ENCODE data around the gene GPNMB. TPM values are rescaled to one million over a fixed set of nuclear protein-coding genes. Genes with fewer than 3 reads are reported as not detected.

Gene GPNMB
- polyA plus RNA-seq, 3 donors, result 1.3 to 3.0 (median 1.5) TPM

- 100% methylated on average over 2 of the region's 3 CpGs for WGBS (ENCODE audit: insufficient coverage)
- Histone ChIP-seq H4K20me1 (ENCODE audit: insufficient read depth, low read length) (no peaks in the 10 kb centered on the region), H3K9me3 (replicated peaks in 1 of 2; ENCODE audit: control insufficient read depth in 1 of 2, insufficient read depth in 1 of 2, low read length in 2 of 2) (no peaks in the 10 kb centered on the region), H3K4me1 (ENCODE audit: control insufficient read depth in 1 of 2, insufficient read depth in 2 of 2, low read length in 2 of 2) (peaks cover 2% of the 10 kb centered on the region in 2 donors), H3K79me2 (ENCODE audit: insufficient read depth, low read length) (no peaks in the 10 kb centered on the region), H3K4me2 (replicated peaks; ENCODE audit: extremely low read depth, low read length, poor library complexity, severe bottlenecking) (no peak overlapping the region), H3K27ac (ENCODE audit: low read depth in 1 of 2, low read length in 2 of 2) (no peak overlapping the region), H3K27me3 (ENCODE audit: control insufficient read depth in 2 of 2, insufficient read depth in 2 of 2, low read length in 2 of 2) (no peaks in the 10 kb centered on the region), H3K4me3 (replicated peaks in 1 of 3; ENCODE audit: low read depth in 2 of 3, low read length in 3 of 3) (no peak overlapping the region), H2AFZ (ENCODE audit: insufficient read depth, low read depth, low read length, poor library complexity, severe bottlenecking) (no peak overlapping the region), H3K36me3 (replicated peaks in 1 of 2; ENCODE audit: control insufficient read depth in 1 of 2, insufficient read depth in 2 of 2, low read length in 2 of 2) (no peaks in the 10 kb centered on the region), H3K9ac (ENCODE audit: insufficient read depth, low read length, poor library complexity, severe bottlenecking) (no peak overlapping the region)
- TF ChIP-seq, protein P1, sequence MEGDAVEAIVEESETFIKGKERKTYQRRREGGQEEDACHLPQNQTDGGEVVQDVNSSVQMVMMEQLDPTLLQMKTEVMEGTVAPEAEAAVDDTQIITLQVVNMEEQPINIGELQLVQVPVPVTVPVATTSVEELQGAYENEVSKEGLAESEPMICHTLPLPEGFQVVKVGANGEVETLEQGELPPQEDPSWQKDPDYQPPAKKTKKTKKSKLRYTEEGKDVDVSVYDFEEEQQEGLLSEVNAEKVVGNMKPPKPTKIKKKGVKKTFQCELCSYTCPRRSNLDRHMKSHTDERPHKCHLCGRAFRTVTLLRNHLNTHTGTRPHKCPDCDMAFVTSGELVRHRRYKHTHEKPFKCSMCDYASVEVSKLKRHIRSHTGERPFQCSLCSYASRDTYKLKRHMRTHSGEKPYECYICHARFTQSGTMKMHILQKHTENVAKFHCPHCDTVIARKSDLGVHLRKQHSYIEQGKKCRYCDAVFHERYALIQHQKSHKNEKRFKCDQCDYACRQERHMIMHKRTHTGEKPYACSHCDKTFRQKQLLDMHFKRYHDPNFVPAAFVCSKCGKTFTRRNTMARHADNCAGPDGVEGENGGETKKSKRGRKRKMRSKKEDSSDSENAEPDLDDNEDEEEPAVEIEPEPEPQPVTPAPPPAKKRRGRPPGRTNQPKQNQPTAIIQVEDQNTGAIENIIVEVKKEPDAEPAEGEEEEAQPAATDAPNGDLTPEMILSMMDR (IDR thresholded peaks at IDR 0.05), result no peak
- no peaks in the 10 kb centered on the region for H3K9me3 Mint-ChIP-seq
- no peak overlapping the region for H3K4me3 Mint-ChIP-seq
- intact Hi-C loops (cut with micrococcal nuclease), result no loop called here
- peaks cover 0 to 2% (median 0%) of the 10 kb centered on the region in 3 donors for H3K27me3 Mint-ChIP-seq (ENCODE audit: low read depth in 3 of 3)
- no peak for DNase-seq
- no peak overlapping the region for H3K27ac Mint-ChIP-seq
- no peaks in the 10 kb centered on the region for H3K36me3 Mint-ChIP-seq
- peaks cover 2% of the 10 kb centered on the region for H3K4me1 Mint-ChIP-seq
Observed at GRCh38 chr7:23237000-23237399, 9.6 kb upstream of the GPNMB start.

DNA sequence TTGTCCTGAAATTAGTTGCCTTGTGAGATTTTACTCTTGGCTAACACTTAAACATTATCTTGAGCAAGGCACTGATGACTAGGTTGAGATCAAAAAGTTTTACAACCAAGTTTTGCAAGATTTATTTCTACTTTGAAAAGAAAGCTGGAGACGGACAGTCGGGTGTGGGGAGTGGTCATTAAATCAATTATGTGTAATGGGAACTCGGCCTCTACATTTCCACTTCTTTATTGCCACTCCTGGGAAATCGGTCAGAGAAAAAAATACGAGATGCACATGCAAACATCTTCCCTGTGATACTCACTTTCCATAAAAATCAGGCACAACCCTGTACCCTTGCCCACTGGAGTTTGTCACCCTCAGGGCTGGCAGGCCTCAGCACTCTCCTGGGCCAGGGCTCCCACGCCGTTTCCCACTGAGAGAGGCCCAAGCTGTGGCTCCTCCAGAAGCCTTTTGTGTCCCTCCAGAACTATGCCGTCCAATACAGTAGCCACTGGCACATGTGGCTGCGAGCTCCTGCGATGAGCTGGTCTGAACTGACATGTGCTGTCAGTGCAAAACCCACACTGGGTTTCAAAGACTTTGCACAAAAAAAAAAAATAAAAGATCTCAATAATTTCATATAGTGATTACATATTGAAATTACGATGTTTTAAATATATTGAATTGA, 7.5 kb upstream of the GPNMB start:
- Histone ChIP-seq H3K36me3 (replicated peaks in 1 of 2; ENCODE audit: control insufficient read depth in 1 of 2, insufficient read depth in 2 of 2, low read length in 2 of 2) (no peaks in the 10 kb centered on the region), H3K4me1 (ENCODE audit: control insufficient read depth in 1 of 2, insufficient read depth in 2 of 2, low read length in 2 of 2) (peaks cover 8 to 10% of the 10 kb centered on the region in 2 donors), H2AFZ (ENCODE audit: insufficient read depth, low read depth, low read length, poor library complexity, severe bottlenecking) (no peak overlapping the region), H3K9ac (ENCODE audit: insufficient read depth, low read length, poor library complexity, severe bottlenecking) (no peak overlapping the region), H3K4me2 (replicated peaks; ENCODE audit: extremely low read depth, low read length, poor library complexity, severe bottlenecking) (no peak overlapping the region), H3K79me2 (ENCODE audit: insufficient read depth, low read length) (no peaks in the 10 kb centered on the region), H3K9me3 (replicated peaks in 1 of 2; ENCODE audit: control insufficient read depth in 1 of 2, insufficient read depth in 1 of 2, low read length in 2 of 2) (no peaks in the 10 kb centered on the region), H3K27ac (ENCODE audit: low read depth in 1 of 2, low read length in 2 of 2) (no peak overlapping the region), H3K4me3 (replicated peaks in 1 of 3; ENCODE audit: low read depth in 2 of 3, low read length in 3 of 3) (no peak overlapping the region), H3K27me3 (ENCODE audit: control insufficient read depth in 2 of 2, insufficient read depth in 2 of 2, low read length in 2 of 2) (no peaks in the 10 kb centered on the region), H4K20me1 (ENCODE audit: insufficient read depth, low read length) (no peaks in the 10 kb centered on the region)
- intact Hi-C loops (cut with micrococcal nuclease), result no loop called here
- H3K9me3 Mint-ChIP-seq, result no peaks in the 10 kb centered on the region
- peaks cover 11% of the 10 kb centered on the region for H3K4me1 Mint-ChIP-seq
- no peaks in the 10 kb centered on the region for H3K36me3 Mint-ChIP-seq
- no peak for DNase-seq
- H3K4me3 Mint-ChIP-seq, result no peak overlapping the region
- H3K27ac Mint-ChIP-seq, result no peak overlapping the region
- TF ChIP-seq, protein P1 (IDR thresholded peaks at IDR 0.05), result no peak
- 97% methylated on average over 5 of the region's 11 CpGs for WGBS (ENCODE audit: insufficient coverage)
- H3K27me3 Mint-ChIP-seq (ENCODE audit: low read depth in 3 of 3), result peaks cover 0 to 4% (median 3%) of the 10 kb centered on the region in 3 donors
